Right atrium auricular region (tissue), 2 donors: ENCODE results near the gene POP5. TPM values are rescaled to one million over a fixed set of nuclear protein-coding genes. Genes with fewer than 3 reads are reported as not detected.

Experiments
- DNase-seq: peaks from one replicate; pipeline ENCODE4 v3.0.0-alpha.2; 2019; ENCODE audit warnings: low spot score
- H3K27ac ChIP-seq, 2 donors: fragments of 200-600 bp; sonication (generic); 1 replicate in 1 of 2; 2 replicates in 1 of 2; pipeline ENCODE4 v1.5.1; 2016 to 2019
- H3K27me3 ChIP-seq, 2 donors: fragments of 200-600 bp; sonication (generic); one replicate each; pipeline versions ENCODE4 v1.5.1 to v1.6.0; 2017 to 2019
- H3K36me3 ChIP-seq: fragments of 200-600 bp; sonication (generic); one replicate; pipeline ENCODE4 v1.5.1; 2016
- H3K4me1 ChIP-seq, 2 donors: fragments of 200-600 bp; sonication (generic); one replicate each; pipeline versions ENCODE4 v1.5.1 to v1.6.0; 2017 to 2019
- H3K4me3 ChIP-seq, 2 donors: fragments of 200-600 bp; sonication (generic); 1 replicate in 1 of 2; 2 replicates in 1 of 2; pipeline ENCODE4 v1.5.1; 2017 to 2019; ENCODE audit warnings: mild to moderate bottlenecking in 1 of 2, moderate library complexity in 1 of 2
- H3K9me3 ChIP-seq, 2 donors: fragments of 200-600 bp; sonication (generic); one replicate each; pipeline ENCODE4 v1.5.1; 2019
- CTCF ChIP-seq, 2 donors: fragments of 200-600 bp; sonication (generic); IDR thresholded peaks; one replicate each; pipeline ENCODE4 v1.5.1; 2019; ENCODE audit warnings: antibody characterized with exemption in 2 of 2
- total RNA-seq, 2 donors: library from RNA; depleted of rRNA; stranded (reverse); fragments of >200 nt; gene quantifications; one replicate each; pipeline ENCODE4 v1.1.0, GENCODE V29; 2016

POP5 gene
- 10 to 100 TPM; 21.8 to 33.9 TPM for total RNA-seq

- peaks cover 0 to 33% of the 10 kb centered on the region in 2 donors for H3K4me1 ChIP-seq
- no peaks in the 10 kb centered on the region for H3K27me3 ChIP-seq
- H3K4me3 ChIP-seq, result peak within 1 kb of the TSS; percentile 83 to 88
- H3K27ac ChIP-seq, result peak within 1 kb of the TSS; percentile 66 to 73
- peak in 1 of 2 donors; percentile 27 for TF ChIP-seq CTCF (IDR thresholded peaks at IDR 0.05)
- peaks cover 39% of the 10 kb centered on the region for H3K36me3 ChIP-seq
- no peaks in the 10 kb centered on the region for H3K9me3 ChIP-seq
- DNase-seq, result peak; percentile 98
These were observed at the start of gene POP5 for GRCh38 chr12:120580787-120581723. TSS of gene POP5 (minus strand) at chr12:120581402. CDS start at chr12:120581362, 40 bp downstream.

GRCh38 chr12:120630104-120630892 lies 49.1 kb upstream of the POP5 start:
- H3K4me3 ChIP-seq, result no peak overlapping the region
- no peak for DNase-seq
- H3K36me3 ChIP-seq, result no peaks in the 10 kb centered on the region
- TF ChIP-seq CTCF (IDR thresholded peaks at IDR 0.05), result no peak
- no peaks in the 10 kb centered on the region for H3K4me1 ChIP-seq
- no peak overlapping the region for H3K27ac ChIP-seq
- H3K9me3 ChIP-seq, result no peaks in the 10 kb centered on the region
- no peaks in the 10 kb centered on the region for H3K27me3 ChIP-seq

GRCh38 chr12:120628919-120629318 lies 47.7 kb upstream of the POP5 start:
- no peaks in the 10 kb centered on the region for H3K9me3 ChIP-seq
- no peak overlapping the region for H3K4me3 ChIP-seq
- no peak for DNase-seq
- no peak overlapping the region for H3K27ac ChIP-seq
- peak in 1 of 2 donors; percentile 41 for TF ChIP-seq CTCF (IDR thresholded peaks at IDR 0.05)
- H3K27me3 ChIP-seq, result no peaks in the 10 kb centered on the region
- H3K36me3 ChIP-seq, result no peaks in the 10 kb centered on the region
- no peaks in the 10 kb centered on the region for H3K4me1 ChIP-seq

GRCh38 chr12:120625557-120626419 lies 44.6 kb upstream of the POP5 start:
- H3K27ac ChIP-seq, result no peak overlapping the region
- H3K27me3 ChIP-seq, result no peaks in the 10 kb centered on the region
- H3K9me3 ChIP-seq, result no peaks in the 10 kb centered on the region
- TF ChIP-seq CTCF (IDR thresholded peaks at IDR 0.05), result no peak
- no peak for DNase-seq
- H3K4me3 ChIP-seq, result no peak overlapping the region
- H3K36me3 ChIP-seq, result no peaks in the 10 kb centered on the region
- H3K4me1 ChIP-seq, result no peaks in the 10 kb centered on the region

- TF ChIP-seq CTCF (IDR thresholded peaks at IDR 0.05), result no peak
- no peaks in the 10 kb centered on the region for H3K27me3 ChIP-seq
- no peaks in the 10 kb centered on the region for H3K4me1 ChIP-seq
- DNase-seq, result no peak
- H3K36me3 ChIP-seq, result no peaks in the 10 kb centered on the region
- no peak overlapping the region for H3K4me3 ChIP-seq
- no peak overlapping the region for H3K27ac ChIP-seq
- H3K9me3 ChIP-seq, result no peaks in the 10 kb centered on the region
These were observed 39.4 kb upstream of the POP5 start for GRCh38 chr12:120620624-120621023.
